Activated CD4-positive, alpha-beta T cell treated with anti-CD3 and anti-CD28 coated beads for 4 hours (primary cell): ENCODE data around the gene ADGRG1.

ENCODE experiments used
- DNase-seq, 2 donors: peaks; one replicate each; pipeline ENCODE4 v3.0.0-alpha.2; 2020

ADGRG1 gene

DNA sequence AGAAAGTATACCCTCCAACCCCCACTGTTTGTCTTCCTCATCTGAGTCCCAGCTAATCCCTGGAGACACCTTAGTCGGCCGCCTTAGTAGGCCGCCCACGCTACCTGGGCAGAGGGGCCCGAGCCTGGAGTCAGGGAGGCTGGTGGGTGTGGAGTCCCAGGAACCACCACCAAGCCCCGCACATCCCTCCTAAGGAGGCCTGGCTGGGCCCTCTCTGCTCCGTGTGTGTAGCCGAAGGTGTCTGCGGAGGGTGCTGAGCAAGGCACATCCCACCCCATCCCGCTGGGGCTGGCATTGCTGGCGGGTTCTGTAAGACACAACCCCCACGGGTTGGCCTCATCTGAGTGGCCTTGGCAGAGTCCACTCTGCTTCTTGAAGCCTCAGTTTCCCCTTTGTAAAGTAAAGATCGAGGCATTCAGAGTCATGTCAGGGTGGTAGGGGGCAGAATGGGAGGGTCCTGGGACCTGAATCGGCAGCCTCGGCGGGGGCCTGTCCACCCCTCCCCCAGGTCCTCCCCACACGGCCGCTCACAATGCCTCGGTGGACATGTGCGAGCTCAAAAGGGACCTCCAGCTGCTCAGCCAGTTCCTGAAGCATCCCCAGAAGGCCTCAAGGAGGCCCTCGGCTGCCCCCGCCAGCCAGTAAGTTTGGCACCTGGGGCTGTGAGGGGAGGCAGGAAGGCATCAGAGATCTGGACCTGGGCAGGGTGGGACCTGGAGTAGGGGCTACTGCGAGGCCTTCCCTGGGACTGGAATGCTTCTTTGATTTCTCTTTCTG is 24.5 kb downstream of the ADGRG1 start:
- DNase-seq, result no peak

DNA sequence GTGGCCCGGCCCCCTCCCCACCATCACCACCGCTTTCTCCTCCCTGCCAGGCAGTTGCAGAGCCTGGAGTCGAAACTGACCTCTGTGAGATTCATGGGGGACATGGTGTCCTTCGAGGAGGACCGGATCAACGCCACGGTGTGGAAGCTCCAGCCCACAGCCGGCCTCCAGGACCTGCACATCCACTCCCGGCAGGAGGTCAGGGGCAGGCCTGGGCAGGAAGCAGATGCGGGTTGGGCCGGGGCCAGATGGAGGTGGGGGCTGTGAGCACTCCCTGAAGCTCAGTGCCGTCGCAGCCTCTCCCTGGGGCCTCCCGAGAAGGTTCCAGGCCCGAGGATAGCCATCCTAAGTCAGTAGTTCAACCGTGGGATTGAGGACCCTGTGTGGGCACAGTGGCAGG is 25.5 kb downstream of the ADGRG1 start:
- DNase-seq, result no peak

DNA sequence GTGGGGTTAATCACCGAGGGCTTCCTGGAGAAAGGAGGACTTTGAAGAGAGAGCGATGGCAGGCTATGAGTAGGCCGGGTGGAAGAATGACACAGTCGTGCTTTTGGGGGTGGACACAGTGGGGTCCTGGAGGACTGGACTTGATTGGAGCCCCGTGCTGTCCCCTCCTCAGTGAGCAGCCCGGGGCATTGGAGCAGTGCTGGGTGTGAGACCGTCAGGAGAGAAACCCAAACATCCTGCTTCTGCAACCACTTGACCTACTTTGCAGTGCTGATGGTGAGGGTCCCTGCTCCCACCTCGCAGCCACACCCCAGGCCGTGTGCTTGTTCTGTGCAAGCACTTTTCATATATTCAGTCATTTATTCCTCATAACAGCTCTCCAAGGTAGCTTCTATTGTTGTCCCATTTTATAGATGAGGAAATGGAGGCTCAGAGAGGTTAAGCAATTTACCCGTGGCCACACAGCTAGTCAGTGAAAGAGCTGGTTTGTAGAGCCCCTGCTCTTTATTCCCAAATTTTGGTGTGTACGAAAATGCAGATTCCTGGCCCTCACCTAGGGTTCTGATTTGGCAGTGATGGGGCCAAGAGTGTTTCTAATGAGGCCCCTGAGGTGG is 28.0 kb downstream of the ADGRG1 start:
- DNase-seq, result no peak

DNA sequence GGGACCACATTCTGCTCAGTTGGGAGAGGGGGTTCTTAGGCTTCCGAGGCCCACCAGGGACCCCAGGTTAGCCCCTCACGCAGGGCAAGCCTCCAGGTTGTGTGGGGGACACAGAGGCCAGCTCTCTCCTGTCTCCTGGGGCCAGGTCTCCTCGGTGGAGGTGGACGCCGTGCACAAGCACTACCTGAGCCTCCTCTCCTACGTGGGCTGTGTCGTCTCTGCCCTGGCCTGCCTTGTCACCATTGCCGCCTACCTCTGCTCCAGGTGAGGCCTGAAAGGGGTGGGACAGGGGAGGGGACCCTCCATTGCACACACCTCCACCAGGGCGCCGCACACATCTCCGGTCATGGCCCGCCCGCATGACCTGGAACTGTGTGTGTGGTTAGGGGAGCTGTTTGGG is 28.8 kb downstream of the ADGRG1 start:
- DNase-seq, result no peak

DNA sequence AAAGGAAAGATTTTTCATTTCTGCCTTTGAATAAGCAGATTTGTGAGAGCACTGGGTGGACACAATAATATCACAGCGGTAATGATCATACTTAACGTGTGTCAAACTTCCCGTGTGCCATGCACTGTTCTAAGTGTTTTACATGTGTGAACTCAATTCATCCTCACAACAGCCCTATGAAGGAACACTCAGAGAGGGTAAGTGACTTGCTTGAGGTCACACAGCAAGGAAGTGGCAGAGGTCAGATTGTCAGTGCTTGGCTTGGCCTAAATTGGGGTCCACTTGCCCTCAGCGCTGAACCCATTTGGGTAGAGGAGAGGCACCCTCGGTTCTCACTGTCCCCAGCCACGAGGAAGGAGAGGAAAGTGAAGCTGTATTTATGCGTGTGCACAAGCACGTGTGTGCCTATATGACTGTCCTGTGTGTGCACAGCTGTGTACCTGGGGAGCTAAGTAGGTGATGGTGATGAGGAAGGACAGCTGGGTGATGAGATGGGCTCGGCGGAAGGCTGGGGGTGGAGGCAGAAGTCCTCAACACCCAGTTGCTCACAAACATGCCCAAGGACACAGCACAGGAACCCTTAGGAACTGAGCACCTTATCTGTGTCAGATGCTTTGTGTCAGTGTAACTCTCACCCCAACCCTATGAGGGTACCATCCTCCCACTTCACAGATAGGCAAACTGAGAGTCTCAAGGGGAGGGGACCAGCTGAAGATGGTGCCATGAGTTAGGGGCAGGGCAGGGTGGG is 29.9 kb downstream of the ADGRG1 start:
- no peak for DNase-seq

DNA sequence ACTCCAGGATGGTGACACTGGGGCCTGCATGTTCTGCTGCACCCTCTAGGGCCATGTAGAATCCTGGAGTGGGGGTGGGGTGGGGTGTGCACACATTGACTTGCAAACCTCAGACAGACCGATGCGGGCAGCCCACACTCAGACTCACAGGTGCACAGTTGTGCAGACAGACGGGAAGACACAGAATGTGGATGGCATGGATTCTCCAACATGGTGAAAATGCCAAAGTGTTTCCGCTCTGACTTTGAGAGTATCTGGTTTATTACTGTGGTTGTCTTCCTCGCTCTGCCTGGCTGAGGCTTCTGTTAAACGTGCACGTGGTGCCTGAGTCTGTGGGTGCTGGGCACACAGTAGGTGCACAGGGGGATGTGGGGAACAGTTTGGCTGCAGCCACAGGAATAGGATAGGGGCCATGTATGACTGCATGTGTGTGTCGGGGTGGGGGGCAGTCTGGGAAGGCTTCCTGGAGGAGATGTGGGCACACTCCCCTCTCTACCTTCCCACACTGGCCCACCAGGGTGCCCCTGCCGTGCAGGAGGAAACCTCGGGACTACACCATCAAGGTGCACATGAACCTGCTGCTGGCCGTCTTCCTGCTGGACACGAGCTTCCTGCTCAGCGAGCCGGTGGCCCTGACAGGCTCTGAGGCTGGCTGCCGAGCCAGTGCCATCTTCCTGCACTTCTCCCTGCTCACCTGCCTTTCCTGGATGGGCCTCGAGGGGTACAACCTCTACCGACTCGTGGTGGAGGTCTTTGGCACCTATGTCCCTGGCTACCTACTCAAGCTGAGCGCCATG is 30.6 kb downstream of the ADGRG1 start:
- DNase-seq, result no peak

DNA sequence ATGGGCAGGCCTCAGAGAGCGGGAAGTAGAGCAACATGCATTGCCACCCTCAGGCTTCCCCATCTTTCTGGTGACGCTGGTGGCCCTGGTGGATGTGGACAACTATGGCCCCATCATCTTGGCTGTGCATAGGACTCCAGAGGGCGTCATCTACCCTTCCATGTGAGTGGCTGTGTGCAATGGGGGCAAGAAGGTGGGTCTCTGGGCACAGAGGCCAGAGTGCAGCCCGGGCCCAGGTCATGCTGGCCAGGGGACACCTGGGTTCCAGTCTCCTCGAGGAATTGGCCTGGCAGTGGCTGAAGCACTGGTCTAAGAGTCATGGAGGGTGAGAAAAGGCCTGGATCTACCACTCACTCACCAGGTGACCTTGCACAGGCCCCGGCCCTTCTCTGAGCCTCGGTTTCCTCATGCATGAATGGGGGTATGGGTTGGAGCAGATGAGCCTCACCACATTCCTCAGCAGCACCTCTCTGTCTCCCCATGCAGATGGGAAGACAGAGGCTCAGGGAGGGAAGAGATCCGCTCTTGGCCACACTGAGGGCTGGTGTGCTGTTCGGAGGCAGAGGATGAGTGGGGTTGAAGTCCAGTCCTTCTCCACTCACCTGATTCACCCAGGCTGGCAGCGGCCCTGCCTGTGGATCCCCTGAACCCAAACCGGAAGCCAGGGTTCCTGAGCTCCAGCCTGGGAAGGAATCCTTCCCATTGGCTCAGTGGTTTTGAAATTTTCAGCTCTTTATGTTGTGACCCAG is 32.5 kb downstream of the ADGRG1 start:
- no peak for DNase-seq

DNA sequence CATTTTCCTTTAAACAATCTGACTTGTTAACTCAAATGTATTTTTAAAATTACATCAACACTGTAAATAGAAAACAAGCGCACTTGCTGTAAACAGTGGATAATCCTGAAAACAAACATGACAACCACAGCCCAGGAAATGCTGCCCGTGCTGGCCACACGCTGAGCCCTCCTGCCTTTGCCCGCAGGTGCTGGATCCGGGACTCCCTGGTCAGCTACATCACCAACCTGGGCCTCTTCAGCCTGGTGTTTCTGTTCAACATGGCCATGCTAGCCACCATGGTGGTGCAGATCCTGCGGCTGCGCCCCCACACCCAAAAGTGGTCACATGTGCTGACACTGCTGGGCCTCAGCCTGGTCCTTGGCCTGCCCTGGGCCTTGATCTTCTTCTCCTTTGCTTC is 33.1 kb downstream of the ADGRG1 start:
- DNase-seq, result no peak

DNA sequence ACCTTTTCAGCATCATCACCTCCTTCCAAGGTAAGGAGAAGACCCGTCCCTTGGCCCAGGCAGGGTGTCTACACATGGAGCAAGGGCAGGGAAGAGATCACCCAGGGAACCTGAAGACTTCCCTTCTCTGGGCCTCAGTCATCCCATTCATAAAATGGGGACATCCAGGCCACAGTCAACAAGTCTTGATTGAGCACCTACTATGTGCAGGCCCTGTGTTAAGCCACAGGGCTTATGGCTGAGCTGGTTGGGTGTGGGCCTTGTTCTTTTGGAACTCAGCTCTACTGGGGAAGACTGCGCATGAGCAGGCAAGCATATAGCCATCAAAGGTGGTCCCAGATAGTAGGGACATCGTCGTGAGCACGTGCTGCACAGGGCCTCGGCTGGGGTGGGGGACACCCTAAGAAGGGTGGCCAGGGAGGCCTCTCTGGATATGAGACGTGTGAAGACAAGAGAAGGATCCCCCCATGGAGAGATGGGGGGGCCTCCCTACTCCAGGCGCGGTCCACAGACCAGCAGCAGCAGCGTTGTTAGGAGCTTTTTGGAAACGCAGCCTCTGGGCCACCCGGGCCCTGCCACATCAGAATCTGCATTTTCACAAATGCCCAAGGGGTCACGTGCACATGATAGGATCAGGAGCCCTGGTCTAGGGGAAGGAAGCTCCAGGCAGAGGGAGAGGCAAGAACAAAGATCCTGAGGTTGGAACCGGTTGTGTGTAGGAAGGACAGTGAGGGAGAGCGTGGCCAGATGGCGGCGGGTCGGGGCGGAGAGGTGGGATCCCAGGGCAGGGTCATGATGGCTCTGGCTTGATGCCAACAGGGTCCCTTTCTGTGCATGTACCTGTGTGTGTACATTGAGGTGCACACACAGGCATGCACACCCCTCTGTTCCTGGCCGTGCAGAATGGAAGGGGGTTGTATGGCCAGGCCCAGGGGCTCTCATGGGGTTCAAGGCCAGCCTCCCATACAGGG is 33.8 kb downstream of the ADGRG1 start:
- DNase-seq, result no peak

DNA sequence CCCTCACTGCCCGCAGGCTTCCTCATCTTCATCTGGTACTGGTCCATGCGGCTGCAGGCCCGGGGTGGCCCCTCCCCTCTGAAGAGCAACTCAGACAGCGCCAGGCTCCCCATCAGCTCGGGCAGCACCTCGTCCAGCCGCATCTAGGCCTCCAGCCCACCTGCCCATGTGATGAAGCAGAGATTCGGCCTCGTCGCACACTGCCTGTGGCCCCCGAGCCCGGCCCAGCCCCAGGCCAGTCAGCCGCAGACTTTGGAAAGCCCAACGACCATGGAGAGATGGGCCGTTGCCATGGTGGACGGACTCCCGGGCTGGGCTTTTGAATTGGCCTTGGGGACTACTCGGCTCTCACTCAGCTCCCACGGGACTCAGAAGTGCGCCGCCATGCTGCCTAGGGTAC is 35.0 kb downstream of the ADGRG1 start:
- DNase-seq, result no peak

DNA sequence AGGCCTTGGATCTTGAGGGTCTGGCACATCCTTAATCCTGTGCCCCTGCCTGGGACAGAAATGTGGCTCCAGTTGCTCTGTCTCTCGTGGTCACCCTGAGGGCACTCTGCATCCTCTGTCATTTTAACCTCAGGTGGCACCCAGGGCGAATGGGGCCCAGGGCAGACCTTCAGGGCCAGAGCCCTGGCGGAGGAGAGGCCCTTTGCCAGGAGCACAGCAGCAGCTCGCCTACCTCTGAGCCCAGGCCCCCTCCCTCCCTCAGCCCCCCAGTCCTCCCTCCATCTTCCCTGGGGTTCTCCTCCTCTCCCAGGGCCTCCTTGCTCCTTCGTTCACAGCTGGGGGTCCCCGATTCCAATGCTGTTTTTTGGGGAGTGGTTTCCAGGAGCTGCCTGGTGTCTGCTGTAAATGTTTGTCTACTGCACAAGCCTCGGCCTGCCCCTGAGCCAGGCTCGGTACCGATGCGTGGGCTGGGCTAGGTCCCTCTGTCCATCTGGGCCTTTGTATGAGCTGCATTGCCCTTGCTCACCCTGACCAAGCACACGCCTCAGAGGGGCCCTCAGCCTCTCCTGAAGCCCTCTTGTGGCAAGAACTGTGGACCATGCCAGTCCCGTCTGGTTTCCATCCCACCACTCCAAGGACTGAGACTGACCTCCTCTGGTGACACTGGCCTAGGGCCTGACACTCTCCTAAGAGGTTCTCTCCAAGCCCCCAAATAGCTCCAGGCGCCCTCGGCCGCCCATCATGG is 35.7 kb downstream of the ADGRG1 start:
- no peak for DNase-seq

DNA sequence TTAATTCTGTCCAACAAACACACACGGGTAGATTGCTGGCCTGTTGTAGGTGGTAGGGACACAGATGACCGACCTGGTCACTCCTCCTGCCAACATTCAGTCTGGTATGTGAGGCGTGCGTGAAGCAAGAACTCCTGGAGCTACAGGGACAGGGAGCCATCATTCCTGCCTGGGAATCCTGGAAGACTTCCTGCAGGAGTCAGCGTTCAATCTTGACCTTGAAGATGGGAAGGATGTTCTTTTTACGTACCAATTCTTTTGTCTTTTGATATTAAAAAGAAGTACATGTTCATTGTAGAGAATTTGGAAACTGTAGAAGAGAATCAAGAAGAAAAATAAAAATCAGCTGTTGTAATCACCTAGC is 36.2 kb downstream of the ADGRG1 start:
- no peak for DNase-seq

DNA sequence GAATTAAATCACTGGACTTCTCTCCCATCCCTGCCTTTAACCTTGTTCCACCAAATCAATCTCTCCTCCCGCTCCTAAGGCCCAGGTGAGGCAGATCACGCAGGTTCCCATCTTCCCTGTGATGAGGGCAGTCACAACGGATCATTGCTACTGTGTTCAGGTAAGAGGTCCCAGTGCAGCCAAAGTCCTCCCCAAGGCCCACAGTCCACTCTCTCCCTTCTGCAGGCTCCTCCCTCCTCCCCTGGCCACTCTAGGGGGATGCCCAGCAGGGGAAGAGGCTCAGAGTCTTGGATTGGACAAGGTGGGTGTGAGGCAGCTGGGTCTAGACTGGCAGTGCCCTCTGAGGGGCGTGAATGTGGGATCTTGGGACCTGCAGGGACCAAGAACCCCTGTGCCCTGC is 37.1 kb downstream of the ADGRG1 start:
- no peak for DNase-seq

DNA sequence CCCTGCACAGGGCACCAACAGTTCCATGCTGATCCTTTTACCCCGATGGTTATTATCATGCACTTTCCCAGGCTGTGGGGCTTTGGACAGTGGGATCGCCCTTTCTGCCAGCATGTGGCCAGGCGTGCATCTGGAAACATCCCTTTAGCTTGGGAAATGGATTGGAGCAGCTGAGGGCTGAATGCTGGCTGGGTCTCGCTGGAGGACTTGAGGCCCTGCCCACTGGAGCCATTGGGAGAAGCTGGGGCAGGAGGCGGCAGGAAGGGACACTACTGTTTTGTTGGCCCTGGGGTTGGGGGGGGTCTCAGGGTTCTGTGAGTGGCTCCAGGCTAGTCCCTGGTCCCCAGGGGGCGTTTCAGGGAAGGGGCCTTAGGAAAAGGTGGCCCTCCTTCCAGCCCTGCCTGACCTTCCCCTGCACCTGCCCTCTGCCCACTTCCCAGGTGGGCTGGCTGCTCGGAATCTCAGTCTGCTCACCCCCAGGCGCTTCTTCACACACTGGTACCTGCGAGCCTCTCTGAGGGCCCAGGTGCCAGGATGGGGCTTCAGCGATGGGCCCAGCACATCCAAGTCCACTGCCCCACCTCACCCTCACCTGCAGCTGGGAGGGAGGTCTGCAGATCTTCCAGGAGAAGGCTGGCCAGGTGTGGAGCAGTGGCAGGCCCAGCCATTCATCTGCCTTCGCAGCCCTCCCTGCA is 38.1 kb downstream of the ADGRG1 start:
- DNase-seq, result no peak

DNA sequence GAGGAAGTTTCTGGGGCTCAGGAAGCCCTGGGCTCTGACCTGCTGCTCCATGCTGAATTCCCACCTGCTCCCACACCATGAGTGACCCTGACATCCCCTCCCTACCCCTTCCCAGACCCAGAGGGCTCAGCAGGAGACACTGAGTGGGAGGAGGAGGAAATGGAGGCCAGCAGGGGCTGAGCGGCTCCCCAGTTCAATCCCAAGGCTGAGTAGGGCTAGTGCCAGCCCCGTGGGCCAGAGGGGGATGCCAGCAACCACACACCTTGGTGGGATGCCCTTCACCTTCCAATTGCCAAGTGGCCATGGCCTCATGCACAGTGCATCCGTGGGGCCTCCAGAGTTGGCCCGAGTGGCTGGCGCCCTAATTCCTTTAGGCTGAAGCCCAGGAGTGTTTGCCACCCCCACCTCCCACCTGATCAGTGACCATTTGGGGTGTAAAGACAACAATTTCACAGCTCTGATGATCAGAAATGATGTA is 38.7 kb downstream of the ADGRG1 start:
- DNase-seq, result no peak

DNA sequence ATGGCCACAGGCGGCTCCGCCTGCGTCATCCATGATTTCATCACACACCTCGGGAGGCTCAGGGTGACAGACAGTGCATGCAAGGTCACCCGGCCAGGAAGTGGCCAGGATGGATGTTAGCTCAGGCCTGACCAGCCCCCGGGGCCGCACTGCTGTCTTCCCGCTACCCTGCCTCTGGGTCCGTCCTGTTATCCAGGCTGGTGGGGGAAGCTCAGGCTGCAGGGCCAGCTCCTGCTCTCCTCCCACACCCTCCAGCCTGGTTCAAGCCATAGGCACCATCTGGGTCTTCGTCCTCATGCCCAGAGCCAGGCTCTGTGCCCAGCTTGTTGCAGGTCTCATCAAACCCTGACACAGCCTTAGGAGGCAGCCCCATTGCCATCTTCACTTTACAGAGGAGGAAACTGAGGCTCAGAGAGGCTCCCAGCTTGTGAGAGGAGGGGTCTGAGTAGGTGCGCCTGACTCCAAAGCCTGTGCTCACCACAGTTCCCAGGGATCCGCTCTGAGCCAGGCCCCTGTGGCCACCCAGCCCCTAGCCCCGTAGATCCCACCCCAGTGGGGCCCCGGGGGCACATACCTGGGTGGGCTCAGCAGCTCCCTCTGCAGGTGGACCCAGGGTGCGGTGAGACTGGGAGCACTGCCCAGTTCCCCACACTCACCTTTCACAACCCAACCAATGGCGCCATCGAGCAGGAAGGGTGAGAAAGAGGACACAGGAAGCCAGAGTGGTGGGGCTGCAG is 39.3 kb downstream of the ADGRG1 start:
- DNase-seq, result no peak

DNA sequence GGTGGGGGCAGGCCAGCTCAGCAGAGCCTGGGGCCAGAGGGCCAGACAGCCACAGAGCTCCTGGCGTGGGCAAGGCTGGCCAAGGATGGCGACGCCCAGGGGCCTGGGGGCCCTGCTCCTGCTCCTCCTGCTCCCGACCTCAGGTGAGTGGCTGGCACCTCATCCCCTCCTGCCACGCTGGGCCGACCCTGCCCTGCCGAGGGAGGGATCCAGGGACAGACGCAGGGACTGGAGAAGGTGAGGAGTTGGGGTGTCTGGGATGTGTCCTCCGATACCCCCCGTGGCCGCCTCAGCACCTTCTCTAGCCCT is 39.8 kb downstream of the ADGRG1 start, which contains the start of gene ADGRG3:
Gene ADGRG3 (plus strand): TSS at position 44 of the 309 bp plus-strand sequence. CDS start 42 bp downstream, at position 86.
- no peak for DNase-seq

DNA sequence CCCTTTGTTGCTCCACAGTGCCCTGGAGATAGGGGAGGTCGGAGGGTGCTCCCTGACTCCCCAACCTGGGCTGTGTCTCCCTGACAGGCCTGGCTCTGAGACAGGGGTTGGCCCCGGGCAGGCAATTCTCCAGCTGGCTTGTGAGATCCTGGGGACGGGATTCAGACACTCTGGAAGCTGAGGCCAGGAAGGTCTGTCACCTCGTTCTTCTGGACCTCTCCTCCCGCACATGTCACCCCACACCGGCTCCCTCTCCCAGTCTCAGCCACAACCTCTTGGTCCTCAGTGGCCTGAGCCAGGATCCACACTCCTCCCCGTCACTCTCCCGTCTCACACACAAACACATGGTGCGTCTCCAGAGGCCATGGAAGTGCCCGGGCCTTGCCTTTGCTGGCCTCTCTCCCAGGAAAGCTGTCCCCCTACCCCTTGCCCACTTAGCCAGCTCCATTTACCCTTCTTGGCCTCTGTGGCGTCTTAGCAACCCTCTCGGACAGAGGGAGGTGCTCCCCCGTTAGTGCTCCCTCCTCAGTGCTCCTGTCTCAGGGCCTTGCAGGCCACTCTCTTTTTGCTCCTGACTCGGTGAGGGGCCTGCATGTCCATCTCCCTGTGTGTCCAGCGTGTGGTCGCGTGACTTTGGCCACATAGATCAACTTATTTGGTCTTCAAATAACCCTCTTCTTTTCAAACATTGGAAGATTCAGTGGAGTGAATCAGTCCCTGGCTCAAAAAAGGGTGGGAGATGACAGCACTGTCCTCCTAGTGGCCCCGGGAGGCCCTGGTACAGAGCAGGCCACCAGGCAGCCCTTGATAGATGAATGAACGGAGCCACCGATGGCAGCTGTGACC is 40.4 kb downstream of the ADGRG1 start:
- no peak for DNase-seq
